Osteocyte (in vitro differentiated cells): ENCODE measurements around the gene LUC7L2. TPM values are rescaled to one million over a fixed set of nuclear protein-coding genes. Genes with fewer than 3 reads are reported as not detected.
"Not testable (repeated sequence)": the region's sequence is repeated elsewhere in the genome, so short reads cannot be mapped to it uniquely, and the experiment has no call there.

Source experiments
- DNase-seq: peaks from one replicate; pipeline ENCODE4 v3.0.0; 2021; ENCODE audit warnings: mixed read lengths; ENCODE audit not compliant: unreplicated experiment; ENCODE audit errors: extremely low spot score
- H3K27ac Mint-ChIP-seq: one replicate; pipeline ENCODE4 v1.8.0; 2021; ENCODE audit warnings: mild to moderate bottlenecking, mixed read lengths; ENCODE audit not compliant: unreplicated experiment
- H3K27me3 Mint-ChIP-seq: one replicate; pipeline ENCODE4 v1.8.0; 2021; ENCODE audit warnings: mixed read lengths; ENCODE audit not compliant: unreplicated experiment
- H3K36me3 Mint-ChIP-seq: one replicate; pipeline ENCODE4 v1.8.0; 2021; ENCODE audit warnings: mixed read lengths; ENCODE audit not compliant: unreplicated experiment
- H3K4me1 Mint-ChIP-seq: one replicate; pipeline ENCODE4 v1.8.0; 2021; ENCODE audit warnings: mixed read lengths; ENCODE audit not compliant: unreplicated experiment
- H3K4me3 Mint-ChIP-seq: one replicate; pipeline ENCODE4 v1.8.0; 2021; ENCODE audit warnings: mild to moderate bottlenecking, moderate library complexity, mixed read lengths; ENCODE audit not compliant: unreplicated experiment
- H3K9me3 Mint-ChIP-seq: one replicate; pipeline ENCODE4 v1.8.0; 2021; ENCODE audit warnings: mixed read lengths; ENCODE audit not compliant: unreplicated experiment
- total RNA-seq: library from RNA; stranded (reverse); gene quantifications from 2 replicates; pipeline ENCODE4 v1.2.1, GENCODE V29; 2021
- TF ChIP-seq, protein P1 (sequence below): fragments of 200-600 bp; sonication (generic); IDR thresholded peaks from 2 replicates; pipeline ENCODE4 v1.5.0; 2021; ENCODE audit warnings: antibody characterized with exemption, mild to moderate bottlenecking, moderate library complexity

Gene LUC7L2
- total RNA-seq, 1 donor from 2014 or later: 112 TPM

DNA sequence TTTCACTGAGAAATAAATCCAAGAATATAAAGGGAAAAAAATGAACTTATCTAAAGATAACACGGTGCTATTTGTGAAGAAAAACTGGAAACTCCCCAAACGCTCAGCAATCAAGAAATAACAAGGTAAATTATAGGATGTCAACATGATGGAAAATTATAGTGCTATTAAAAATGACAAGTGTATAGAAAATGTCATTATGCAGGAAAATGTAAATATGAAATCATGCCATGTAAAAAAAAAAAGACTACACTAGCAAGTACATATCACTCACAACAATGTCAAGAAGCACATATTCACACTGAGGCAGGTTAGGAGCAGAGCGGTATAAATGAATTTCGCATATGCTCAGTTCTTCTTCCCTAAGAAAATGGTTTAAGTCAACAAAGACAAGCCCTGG is 96.1 kb downstream of the LUC7L2 start:
- H3K9me3 Mint-ChIP-seq: no peaks in the 10 kb centered on the region
- H3K4me1 Mint-ChIP-seq: peaks cover 2% of the 10 kb centered on the region
- no peaks in the 10 kb centered on the region for H3K27me3 Mint-ChIP-seq
- no peaks in the 10 kb centered on the region for H3K36me3 Mint-ChIP-seq
- H3K27ac Mint-ChIP-seq: no peak overlapping the region
- H3K4me3 Mint-ChIP-seq: no peak overlapping the region
- DNase-seq: no peak
- TF ChIP-seq, protein P1, sequence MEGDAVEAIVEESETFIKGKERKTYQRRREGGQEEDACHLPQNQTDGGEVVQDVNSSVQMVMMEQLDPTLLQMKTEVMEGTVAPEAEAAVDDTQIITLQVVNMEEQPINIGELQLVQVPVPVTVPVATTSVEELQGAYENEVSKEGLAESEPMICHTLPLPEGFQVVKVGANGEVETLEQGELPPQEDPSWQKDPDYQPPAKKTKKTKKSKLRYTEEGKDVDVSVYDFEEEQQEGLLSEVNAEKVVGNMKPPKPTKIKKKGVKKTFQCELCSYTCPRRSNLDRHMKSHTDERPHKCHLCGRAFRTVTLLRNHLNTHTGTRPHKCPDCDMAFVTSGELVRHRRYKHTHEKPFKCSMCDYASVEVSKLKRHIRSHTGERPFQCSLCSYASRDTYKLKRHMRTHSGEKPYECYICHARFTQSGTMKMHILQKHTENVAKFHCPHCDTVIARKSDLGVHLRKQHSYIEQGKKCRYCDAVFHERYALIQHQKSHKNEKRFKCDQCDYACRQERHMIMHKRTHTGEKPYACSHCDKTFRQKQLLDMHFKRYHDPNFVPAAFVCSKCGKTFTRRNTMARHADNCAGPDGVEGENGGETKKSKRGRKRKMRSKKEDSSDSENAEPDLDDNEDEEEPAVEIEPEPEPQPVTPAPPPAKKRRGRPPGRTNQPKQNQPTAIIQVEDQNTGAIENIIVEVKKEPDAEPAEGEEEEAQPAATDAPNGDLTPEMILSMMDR: no peak

DNA sequence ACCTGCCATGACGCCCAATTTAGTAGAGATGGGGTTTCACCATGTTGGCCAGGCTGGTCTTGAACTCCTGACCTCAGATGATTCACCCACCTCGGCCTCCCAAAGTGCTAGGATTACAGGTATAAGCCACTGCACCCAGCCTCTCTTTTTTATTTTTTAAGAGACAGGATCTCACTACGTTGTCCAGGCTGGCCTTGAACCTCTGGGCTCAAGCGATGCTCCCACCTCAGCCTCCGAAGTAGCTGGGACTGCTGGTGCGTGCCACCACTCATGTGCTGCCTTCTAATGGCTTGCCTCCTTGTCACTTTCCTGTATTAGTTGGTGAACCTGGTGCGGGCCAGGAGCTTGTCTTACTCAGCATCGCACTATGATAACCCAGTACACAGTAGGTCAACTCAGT is 96.8 kb downstream of the LUC7L2 start:
- no peaks in the 10 kb centered on the region for H3K9me3 Mint-ChIP-seq
- no peaks in the 10 kb centered on the region for H3K36me3 Mint-ChIP-seq
- H3K4me3 Mint-ChIP-seq: no peak overlapping the region
- H3K27me3 Mint-ChIP-seq: peaks cover 1% of the 10 kb centered on the region
- TF ChIP-seq, protein P1: no peak
- no peak for DNase-seq
- peaks cover 2% of the 10 kb centered on the region for H3K4me1 Mint-ChIP-seq
- H3K27ac Mint-ChIP-seq: no peak overlapping the region

- H3K4me1 Mint-ChIP-seq: peaks cover 2% of the 10 kb centered on the region
Measured at GRCh38 chr7:139457153-139457946, 97.7 kb downstream of the LUC7L2 start.

GRCh38 chr7:139463421-139463820 is 103.7 kb downstream of the LUC7L2 start:
- not testable (repeated sequence) for H3K4me3 Mint-ChIP-seq, H3K9me3 Mint-ChIP-seq, H3K27ac Mint-ChIP-seq, H3K4me1 Mint-ChIP-seq, H3K36me3 Mint-ChIP-seq, DNase-seq
- H3K27me3 Mint-ChIP-seq: peaks cover 13% of the 10 kb centered on the region

More at GRCh38 chr7:139457153-139457946, 97.7 kb downstream of the LUC7L2 start:
- Mint-ChIP-seq H3K27ac (no peak overlapping the region), H3K4me3 (no peak overlapping the region), H3K9me3 (no peaks in the 10 kb centered on the region), H3K27me3 (peaks cover 10% of the 10 kb centered on the region), H3K36me3 (no peaks in the 10 kb centered on the region)
- no peak for DNase-seq
- TF ChIP-seq, protein P1: no peak

DNA sequence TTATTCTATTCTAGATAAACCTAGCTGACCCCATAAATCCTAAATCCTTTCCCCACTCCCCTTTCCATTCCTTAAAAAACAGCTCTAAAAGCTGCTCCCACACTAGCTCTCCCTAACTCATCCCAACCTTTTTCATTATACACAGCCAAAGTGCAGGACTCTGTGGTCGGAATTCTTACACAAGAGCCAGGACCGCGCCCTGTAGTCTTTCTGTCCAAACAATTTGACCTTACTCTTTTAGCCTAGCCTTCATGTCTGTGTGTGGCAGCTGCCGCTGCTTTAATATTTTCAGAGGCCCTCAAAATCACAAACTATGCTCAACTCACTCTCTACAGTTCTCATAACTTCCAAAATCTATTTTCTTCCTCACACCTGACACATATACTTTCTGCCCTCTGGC is 104.8 kb downstream of the LUC7L2 start:
- not testable (repeated sequence) for H3K4me3 Mint-ChIP-seq, DNase-seq, H3K27ac Mint-ChIP-seq, H3K36me3 Mint-ChIP-seq, H3K4me1 Mint-ChIP-seq, H3K9me3 Mint-ChIP-seq
- H3K27me3 Mint-ChIP-seq: peaks cover 13% of the 10 kb centered on the region

DNA sequence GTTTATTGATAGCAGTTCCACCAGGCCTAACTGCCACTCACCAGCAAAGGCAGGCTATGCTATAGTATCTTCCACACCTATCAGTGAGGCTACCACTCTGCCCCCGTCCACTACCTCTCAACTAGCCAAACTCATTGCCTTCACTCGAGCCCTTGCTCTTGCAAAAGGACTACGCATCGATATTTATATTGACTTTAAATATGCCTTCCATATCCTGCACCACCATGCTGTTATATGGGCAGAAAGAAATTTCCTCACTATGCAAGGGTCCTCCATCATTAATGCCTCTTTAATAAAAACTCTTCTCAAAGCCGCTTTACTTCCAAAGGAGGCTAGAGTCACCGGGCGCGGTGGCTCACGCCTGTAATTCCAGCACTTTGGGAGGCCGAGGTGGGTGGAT is 105.4 kb downstream of the LUC7L2 start:
- not testable (repeated sequence) for H3K27ac Mint-ChIP-seq, DNase-seq, H3K36me3 Mint-ChIP-seq, H3K9me3 Mint-ChIP-seq, H3K4me3 Mint-ChIP-seq, H3K4me1 Mint-ChIP-seq
- peaks cover 13% of the 10 kb centered on the region for H3K27me3 Mint-ChIP-seq

DNA sequence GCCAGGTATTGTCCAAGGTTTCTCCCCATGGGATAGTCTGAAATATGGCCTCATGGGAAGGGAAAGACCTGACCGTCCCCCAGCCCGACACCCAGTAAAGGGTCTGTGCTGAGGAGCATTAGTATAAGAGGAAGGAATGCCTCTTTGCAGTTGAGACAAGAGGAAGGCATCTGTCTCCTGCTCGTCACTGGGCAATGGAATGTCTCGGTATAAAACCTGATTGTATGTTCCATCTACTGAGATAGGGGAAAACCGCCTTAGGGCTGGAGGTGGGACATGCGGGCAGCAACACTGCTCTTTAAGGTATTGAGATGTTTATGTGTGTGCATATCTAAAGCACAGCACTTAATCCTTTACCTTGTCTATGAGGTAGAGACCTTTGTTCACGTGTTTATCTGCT is 108.0 kb downstream of the LUC7L2 start:
- H3K9me3 Mint-ChIP-seq, DNase-seq, H3K4me3 Mint-ChIP-seq, H3K27me3 Mint-ChIP-seq, H3K4me1 Mint-ChIP-seq, H3K36me3 Mint-ChIP-seq, H3K27ac Mint-ChIP-seq: not testable (repeated sequence)

DNA sequence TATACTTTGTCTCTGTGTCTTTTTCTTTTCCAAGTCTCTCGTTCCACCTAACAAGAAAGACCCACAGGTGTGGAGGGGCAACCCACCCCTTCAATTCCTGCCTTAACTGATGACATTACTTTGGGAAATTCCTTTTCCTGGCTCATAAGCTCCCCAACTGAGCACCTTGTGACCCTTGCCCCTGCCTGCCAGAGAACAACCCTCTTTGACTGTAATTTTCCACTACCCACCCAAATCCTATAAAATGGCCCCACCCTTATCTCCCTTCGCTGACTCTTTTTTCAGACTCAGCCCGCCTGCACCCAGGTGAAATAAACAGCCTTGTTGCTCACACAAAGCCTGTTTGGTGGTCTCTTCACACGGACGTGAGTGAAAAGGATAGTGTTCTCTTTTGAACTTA is 108.6 kb downstream of the LUC7L2 start:
- not testable (repeated sequence) for H3K27me3 Mint-ChIP-seq, H3K9me3 Mint-ChIP-seq, H3K4me1 Mint-ChIP-seq, DNase-seq, H3K27ac Mint-ChIP-seq, H3K36me3 Mint-ChIP-seq, H3K4me3 Mint-ChIP-seq
